Measurements from ENCODE around the gene TOM1.
A peak's percentile ranks its signal among the peaks of the same experiment; 100 is the strongest.

The TOM1 gene

DNA sequence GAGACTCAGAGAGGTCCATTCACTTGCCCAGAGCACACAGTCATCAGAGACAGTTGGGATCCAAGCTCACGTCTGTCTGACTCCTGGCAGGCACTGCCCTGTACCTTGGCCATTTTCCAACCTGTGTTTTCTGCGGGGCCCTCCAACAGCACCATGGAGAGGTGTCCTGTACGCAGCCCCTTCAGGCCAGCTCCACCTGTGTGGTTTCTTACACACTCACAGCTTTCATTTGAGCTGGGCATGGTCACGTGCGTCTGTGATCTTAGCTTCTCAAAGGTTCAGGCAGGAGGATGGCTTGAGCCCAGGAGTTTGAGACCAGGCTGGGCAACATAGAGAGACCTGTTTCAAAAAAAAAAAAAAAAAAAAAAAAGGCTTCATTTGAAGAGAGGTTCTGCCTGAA is 24.4 kb downstream of the TOM1 start:
- DNase-seq (ENCODE audit: low spot score): no peak

DNA sequence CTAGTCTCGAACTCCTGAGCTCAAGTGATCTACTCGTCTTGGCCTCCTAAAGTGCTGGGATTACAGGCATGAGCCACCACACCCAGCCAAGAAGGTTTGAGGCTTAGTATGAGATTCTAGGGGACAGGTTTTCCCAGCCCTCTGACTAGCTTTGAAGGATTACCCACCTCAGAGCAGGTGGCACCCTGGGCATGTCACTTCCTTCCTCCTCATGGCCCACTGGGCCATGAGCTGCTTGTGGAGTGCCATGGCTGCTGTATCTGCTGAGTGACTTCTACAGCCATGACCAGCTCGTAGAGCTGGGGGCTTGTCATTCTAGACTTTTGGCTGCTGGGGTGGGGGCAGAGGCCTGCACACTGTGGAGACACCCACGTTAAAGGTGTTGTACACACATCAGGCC is 25.1 kb downstream of the TOM1 start:
- DNase-seq (ENCODE audit: low spot score): no peak

DNA sequence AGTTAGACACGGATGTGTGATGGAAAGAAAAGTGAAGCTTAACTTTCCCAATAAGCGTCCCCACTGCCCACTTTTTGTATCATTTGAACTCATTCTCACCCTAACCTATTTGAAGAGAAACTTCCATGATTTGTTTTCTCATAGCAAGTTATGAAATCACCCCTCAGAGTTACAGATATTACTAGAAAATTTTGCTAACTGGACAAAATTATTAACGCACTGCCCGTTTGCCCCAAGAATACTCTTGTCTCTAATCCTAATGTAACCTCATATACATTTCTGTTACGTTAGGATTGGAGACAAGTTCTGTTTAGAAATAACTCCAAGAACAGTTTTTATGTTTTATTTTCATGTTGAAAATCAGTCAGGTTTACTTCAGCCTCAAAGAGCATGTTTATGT is 25.5 kb downstream of the TOM1 start:
- DNase-seq (ENCODE audit: low spot score): no peak

GRCh38 chr22:35326854-35327562 is 27.3 kb downstream of the TOM1 start:
- DNase-seq (ENCODE audit: low spot score): no peak

GRCh38 chr22:35327690-35328471 is 28.2 kb downstream of the TOM1 start:
- DNase-seq (ENCODE audit: low spot score): no peak

DNA sequence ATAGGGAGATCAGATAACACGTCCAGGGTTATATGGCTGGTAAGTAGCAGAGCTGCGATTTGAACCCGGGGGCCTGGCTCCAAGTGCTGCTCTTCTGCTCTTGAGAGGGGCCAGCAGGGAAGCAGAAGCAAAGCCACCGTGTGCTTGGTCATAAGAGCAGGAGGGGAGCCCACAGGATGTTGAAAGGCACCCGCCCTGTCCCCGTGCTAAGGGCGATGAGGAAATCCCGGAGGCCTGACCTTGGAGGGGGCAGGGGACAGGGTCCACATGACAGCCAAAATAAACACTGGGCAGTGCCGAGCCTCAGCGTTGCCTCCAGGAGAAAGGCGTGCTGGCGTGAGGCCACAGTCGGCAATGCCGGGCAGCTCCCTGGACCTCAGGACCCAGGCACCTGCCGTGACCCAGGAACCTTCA is 28.8 kb downstream of the TOM1 start:
- no peak for DNase-seq (ENCODE audit: low spot score)

- DNase-seq (ENCODE audit: low spot score): no peak
These were observed 29.6 kb downstream of the TOM1 start for GRCh38 chr22:35329114-35329847.

DNA sequence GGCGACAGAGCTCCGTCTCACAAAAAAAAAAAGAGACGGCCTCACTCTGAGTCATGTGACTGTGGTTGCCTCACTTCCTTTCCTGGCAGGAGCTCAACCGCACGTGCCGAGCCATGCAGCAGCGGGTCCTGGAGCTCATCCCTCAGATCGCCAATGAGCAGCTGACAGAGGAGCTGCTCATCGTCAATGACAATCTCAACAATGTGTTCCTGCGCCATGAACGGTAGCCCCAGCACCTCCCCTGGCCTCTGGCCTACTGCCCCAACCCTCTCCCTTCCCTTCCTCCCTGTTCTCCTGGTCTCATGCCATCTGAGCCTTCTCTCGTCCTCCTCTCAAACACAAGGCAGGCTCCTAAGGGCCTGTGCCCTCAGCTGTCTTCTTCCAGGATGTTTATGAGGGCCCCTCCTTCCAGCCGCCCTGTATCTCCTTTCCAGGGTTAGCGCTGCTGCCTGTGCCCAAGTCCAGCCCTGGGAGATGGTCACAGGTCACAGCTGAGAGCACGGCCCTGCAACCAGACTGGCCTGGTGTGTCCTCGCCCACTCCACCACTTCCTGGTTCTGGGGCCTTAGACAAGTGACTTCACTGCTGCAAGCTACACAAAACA is 30.7 kb downstream of the TOM1 start:
- peak; percentile 90 for DNase-seq (ENCODE audit: low spot score)

- DNase-seq (ENCODE audit: low spot score): no peak
These were observed 32.6 kb downstream of the TOM1 start for GRCh38 chr22:35332278-35332677.

- DNase-seq (ENCODE audit: low spot score): no peak
These were observed 33.5 kb downstream of the TOM1 start for GRCh38 chr22:35333220-35333619.

- DNase-seq (ENCODE audit: low spot score): no peak
These were observed 34.3 kb downstream of the TOM1 start for GRCh38 chr22:35334004-35334403.

DNA sequence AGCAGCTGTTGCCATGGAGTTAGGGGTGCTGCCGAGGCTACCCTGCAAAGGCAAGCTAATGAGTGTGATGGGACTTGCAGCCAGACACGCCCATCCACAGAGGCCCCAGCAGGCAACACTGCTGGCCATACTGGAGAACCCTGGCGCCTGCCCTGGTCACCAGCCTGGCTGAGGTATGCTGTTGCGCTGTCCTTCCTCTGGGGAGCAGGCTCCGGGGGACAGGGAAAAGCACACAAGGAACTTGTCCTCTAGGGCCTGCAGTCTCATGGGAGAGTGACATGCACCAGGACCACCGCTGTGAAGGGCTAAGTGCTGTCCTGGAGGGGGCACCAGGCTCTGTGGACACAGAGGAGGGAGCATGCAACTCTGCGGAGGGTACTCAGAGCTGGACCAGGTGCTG is 35.8 kb downstream of the TOM1 start:
- no peak for DNase-seq (ENCODE audit: low spot score)

DNA sequence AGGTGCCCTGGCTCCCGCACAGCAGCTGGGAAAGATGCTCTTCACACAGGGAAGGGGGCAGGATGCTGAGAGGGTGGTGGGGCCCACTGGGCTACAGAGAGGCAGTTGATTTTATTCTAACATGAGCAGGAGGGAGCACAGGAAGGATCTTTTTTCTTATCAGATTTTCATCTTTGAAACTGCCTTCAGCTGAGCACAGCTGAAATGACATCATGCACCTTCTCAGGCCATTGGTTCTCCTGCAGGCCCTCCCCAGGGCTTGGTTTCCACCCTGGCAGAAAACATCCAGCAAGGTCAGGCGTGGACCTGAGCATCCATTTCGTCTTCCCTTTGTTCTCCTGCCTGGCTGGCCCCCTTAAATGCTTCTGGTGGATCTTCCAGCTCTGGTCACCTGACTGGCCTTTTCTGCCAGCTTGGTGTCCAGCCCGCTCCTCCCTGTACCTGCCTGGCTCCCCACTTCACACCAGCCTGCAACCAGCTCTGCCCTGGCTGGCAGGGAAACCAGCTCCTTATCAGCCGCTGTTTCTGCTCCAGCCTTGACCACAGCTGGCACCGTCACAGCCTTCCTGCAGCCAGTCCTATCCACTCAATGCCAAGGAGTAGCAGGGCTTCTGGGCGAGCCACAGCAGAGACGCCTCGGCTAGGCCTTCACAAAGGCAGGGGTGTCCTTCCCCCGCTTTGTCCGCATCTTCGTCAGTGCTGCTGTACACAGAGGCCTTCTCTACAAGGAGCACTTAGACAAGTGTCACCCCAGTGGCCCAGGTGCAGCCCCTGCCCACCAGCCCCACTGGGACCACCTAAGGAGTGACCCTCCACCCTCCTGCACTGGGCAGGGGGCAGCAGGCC is 36.5 kb downstream of the TOM1 start:
- no peak for DNase-seq (ENCODE audit: low spot score)

GRCh38 chr22:35337932-35338331 is 38.2 kb downstream of the TOM1 start:
- no peak for DNase-seq (ENCODE audit: low spot score)

GRCh38 chr22:35341090-35341874 is 41.6 kb downstream of the TOM1 start:
- DNase-seq (ENCODE audit: low spot score): no peak

GRCh38 chr22:35342390-35342789 is 42.7 kb downstream of the TOM1 start:
- DNase-seq (ENCODE audit: low spot score): no peak

DNA sequence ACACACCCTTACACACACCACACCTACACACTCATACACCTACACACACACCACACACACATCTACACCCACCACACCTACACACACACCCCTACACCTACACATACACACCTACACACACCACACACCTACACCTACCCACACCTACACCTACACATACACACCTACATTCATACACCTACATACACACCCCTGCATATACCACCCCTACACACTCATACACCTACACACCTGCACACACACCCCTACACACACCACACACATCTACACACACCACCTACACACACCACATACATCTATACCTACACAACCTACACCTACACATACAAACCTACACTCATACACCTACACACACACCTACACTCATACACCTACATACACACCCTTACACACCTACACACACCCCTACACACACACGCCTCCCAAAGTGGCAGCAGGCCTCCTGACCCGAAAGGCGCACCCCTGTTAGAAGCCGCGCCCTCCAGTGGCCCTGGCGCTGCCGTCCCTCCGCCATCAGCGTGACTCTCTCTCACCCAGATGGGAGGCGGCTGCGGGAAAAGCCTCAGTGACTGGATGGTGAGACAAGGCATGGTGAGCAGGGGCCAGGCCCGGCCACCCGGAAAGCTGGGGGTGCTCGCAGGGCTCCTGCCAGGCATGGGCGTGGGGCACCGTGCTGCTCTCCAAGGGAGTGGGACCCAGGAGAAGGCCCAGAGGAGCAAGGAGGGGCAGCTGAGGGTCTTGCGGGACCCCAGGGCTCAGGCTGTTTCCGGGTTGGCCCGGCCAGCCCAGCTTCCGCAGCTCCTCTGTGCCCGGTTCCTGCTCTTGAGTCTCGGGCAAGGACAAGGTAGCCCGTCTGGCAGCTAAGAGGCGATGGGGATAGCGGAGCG is 44.2 kb downstream of the TOM1 start:
- no peak for DNase-seq (ENCODE audit: low spot score)

DNA sequence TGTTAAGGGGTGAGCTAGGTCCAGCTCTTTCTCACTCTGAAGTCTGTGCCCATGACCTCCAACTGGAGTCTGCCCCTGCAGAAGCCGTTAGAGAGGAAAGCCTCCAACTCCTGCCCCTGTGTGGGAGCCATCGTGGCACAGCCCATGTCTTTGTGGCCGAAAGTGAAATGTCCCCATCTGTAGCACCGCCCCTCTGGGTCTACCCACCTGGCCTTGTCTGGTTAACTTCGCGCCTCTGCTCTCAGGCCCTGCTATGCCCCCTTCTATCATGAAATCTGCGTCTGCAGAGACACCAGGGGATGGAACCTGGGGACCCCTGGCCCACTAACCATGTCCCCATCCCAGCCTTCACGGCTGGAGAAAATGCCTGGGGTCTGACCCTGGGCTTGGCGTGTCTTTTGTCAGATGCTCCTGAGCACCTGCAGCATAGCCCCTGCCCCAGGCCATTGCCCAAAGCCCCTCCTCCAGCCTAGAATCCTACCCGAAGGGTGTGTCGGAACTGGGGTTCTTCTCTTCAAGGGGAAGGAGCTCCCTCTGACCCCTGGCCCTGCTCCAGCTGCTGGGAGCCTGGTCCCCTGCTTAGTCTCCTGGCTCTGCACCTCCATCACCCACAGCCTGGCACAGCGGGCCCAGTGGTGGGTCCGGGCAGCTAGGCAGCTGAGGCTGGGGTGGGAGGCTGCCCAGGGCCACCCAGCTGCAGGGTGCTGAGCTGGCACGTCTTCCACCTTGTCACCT is 45.4 kb downstream of the TOM1 start:
- DNase-seq (ENCODE audit: low spot score): no peak

All from AG20443 (cell line).